Panc1 (cell line): Measurements from ENCODE around the gene MUC22. TPM values are rescaled to one million over a fixed set of nuclear protein-coding genes. Genes with fewer than 3 reads are reported as not detected.

Source experiments
- ATAC-seq: fragments of 200-7000 bp; cut with Tn5 transposase; 2 replicates; pipeline ENCODE4 v1.9.1; 2020; ENCODE audit warnings: mild to moderate bottlenecking, moderate library complexity
- BruUV-seq: library from RNA; stranded (reverse); fragments of 400-500 nt; replicated peaks from 2 replicates; lab custom pipeline; 2021; lab: Mats Ljungman, UMichigan
- CTCF ChIA-PET: fragments of 300-600 bp; sonication (Branson Sonifier 250); formaldehyde crosslinking; loops from one replicate; lab custom pipeline; 2022; ENCODE audit warnings: antibody characterized with exemption; lab: Charles Lee
- POLR2A ChIA-PET: fragments of 300-600 bp; sonication (Branson Sonifier 250); formaldehyde crosslinking; loops from one replicate; lab custom pipeline; 2022; ENCODE audit warnings: antibody characterized with exemption; lab: Charles Lee
- DNase-seq: peaks from one replicate; pipeline ENCODE4 v3.0.0-alpha.2; 2010; ENCODE audit warnings: low read depth, low spot score
- H3K27ac ChIP-seq: 2 replicates; pipeline ENCODE4 v1.5.1; 2011; ENCODE audit warnings: mild to moderate bottlenecking, low read length, inconsistent platforms
- H3K27me3 ChIP-seq: fragments of 200-500 bp; sonication (Bioruptor generic); 2 replicates; pipeline ENCODE4 v1.6.0; 2014; ENCODE audit warnings: low read length, inconsistent platforms; ENCODE audit not compliant: control insufficient read depth, insufficient read depth
- H3K36me3 ChIP-seq: fragments of 200-500 bp; sonication (Bioruptor generic); 2 replicates; pipeline ENCODE4 v1.5.1; 2014; ENCODE audit warnings: inconsistent platforms, mild to moderate bottlenecking, low read length, moderate library complexity; ENCODE audit not compliant: control insufficient read depth, insufficient read depth
- H3K4me1 ChIP-seq: 2 replicates; pipeline ENCODE4 v1.5.1; 2011; ENCODE audit warnings: inconsistent platforms, mild to moderate bottlenecking, low read length, moderate library complexity; ENCODE audit not compliant: control insufficient read depth, insufficient read depth
- H3K4me3 ChIP-seq, 2 experiments: 2 replicates each; pipeline ENCODE4 v1.5.1; 2011 to 2012; ENCODE audit warnings: low read depth in 2 of 2, low read length in 2 of 2, mild to moderate bottlenecking in 2 of 2, inconsistent platforms in 1 of 2, moderate library complexity in 1 of 2
- H3K9me3 ChIP-seq: fragments of 200-500 bp; sonication (Bioruptor generic); 2 replicates; pipeline ENCODE4 v1.5.1; 2014; ENCODE audit warnings: low read depth, mild to moderate bottlenecking, inconsistent platforms, low read length, moderate library complexity; ENCODE audit not compliant: control insufficient read depth, insufficient read depth
- POLR2AphosphoS5 ChIP-seq: IDR thresholded peaks from 2 replicates; pipeline ENCODE4 v1.6.1; 2012; ENCODE audit warnings: mild to moderate bottlenecking, low read depth, low read length, moderate library complexity
- SIN3A ChIP-seq: IDR thresholded peaks from 2 replicates; pipeline ENCODE4 v1.6.1; 2012; ENCODE audit warnings: low read depth, mild to moderate bottlenecking, low read length, moderate library complexity, borderline replicate concordance; ENCODE audit not compliant: insufficient read depth
- TCF7L2 ChIP-seq: IDR thresholded peaks from 2 replicates; pipeline ENCODE4 v1.6.1; 2011; ENCODE audit warnings: mild to moderate bottlenecking, low read depth, low read length, inconsistent platforms
- in situ Hi-C: cut with HindIII; loops from 2 replicates; pipeline ENCODE4 v1.10.0; 2016; ENCODE audit warnings: low sequenced_read_pairs, low pct_unique_long_range_greater_than_20kb
- intact Hi-C: fragments of 100-400 bp; cut with micrococcal nuclease; formaldehyde crosslinking; loops from one replicate; pipeline ENCODE4 v1.10.0; 2022; ENCODE audit not compliant: unreplicated experiment
- total RNA-seq: library from RNA; stranded (reverse); gene quantifications from one replicate; pipeline ENCODE4 v1.2.1, GENCODE V29; 2021; ENCODE audit not compliant: unreplicated experiment
- TF ChIP-seq, protein P1 (sequence below): fragments of 450-650 bp; IDR thresholded peaks from 2 replicates; pipeline ENCODE4 v1.5.1; 2017; ENCODE audit warnings: mild to moderate bottlenecking
- TF ChIP-seq, protein P2 (sequence below), 2 experiments: IDR thresholded peaks; 2 replicates each; pipeline ENCODE4 v1.6.1; 2011 to 2012; ENCODE audit warnings: low read depth in 2 of 2, control low read depth in 1 of 2, low read length in 1 of 2, mild to moderate bottlenecking in 1 of 2, moderate library complexity in 1 of 2; ENCODE audit not compliant: insufficient read depth in 1 of 2

The MUC22 gene
- total RNA-seq, 1 experiment from 2014 or later: not detected

DNA sequence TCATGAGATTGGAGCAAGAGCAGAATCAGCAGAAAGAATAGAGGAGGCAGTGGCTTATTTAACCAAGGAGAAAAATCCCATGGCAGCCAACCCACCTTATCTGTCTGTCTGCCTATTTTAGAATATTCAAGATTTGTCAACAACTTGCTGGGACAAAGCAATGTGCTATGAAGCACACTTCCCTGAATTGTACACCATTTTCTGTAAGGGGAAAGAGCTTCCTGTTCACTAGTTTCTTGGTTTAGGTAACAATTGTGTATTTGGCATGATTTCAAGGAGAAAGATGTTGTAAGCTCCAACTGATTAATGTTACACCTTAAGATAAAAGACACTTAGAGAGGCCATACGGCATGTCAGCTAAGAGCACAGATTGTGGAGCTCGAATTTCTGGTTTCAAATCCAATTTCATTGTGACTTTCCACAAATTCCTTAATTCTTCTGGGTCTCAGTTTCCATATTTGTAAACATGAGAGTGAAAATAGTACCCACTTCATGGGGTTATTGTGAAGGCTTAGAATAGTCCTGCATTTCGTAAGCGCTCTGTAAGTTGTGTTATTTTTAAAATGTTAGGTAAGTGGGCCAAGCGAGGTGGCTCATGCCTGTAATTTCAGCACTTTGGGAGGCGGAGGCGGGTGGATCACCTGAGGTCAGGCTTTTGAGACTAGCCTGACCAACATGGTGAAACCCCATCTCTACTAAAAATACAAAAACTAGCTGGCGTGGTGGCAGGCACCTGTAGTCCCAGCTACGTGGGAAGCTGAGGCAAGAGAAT is 4.8 kb upstream of the MUC22 start:
- H3K4me1 ChIP-seq: no peaks in the 10 kb centered on the region; the same call in 1 of the 2 replicates
- in situ Hi-C loops: no loop called here
- POLR2A ChIA-PET: interaction anchor here (0.6 kb wide), 1 partner anchor 874 kb away, joined by 4 read pairs; no protein-coding TSS in a partner anchor
- no peak overlapping the region for H3K27ac ChIP-seq
- H3K9me3 ChIP-seq: no peaks in the 10 kb centered on the region
- H3K4me3 ChIP-seq: no peak overlapping the region
- CTCF ChIA-PET: no interaction called here
- no peaks in the 10 kb centered on the region for H3K36me3 ChIP-seq
- no TSS peak for BruUV-seq
- intact Hi-C loops: no loop called here
- H3K27me3 ChIP-seq: no peaks in the 10 kb centered on the region
- no peak for TF ChIP-seq SIN3A
- DNase-seq: no peak
- no peak for ATAC-seq

DNA sequence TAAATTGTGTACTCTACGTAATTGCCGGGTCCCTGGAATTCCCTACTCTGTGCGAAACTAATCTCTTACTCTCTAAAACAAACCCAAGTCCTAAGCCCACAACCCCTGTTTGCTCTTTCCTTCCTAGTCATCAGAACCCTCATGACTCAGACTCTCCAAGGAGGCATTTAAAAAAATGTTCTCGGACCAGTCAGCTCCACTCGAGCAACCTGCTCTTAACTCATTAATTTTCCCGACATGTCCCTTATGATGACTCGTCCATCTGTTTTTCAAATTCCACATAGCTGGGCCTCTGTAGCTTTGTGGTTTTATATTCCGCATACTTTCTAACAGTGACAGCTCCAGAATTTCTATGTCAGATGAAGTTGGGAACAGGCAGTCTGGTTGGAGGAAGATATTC is 2.6 kb upstream of the MUC22 start:
- no TSS peak for BruUV-seq
- ATAC-seq (peak; percentile 79), DNase-seq (no peak)
- TF ChIP-seq, protein P1, sequence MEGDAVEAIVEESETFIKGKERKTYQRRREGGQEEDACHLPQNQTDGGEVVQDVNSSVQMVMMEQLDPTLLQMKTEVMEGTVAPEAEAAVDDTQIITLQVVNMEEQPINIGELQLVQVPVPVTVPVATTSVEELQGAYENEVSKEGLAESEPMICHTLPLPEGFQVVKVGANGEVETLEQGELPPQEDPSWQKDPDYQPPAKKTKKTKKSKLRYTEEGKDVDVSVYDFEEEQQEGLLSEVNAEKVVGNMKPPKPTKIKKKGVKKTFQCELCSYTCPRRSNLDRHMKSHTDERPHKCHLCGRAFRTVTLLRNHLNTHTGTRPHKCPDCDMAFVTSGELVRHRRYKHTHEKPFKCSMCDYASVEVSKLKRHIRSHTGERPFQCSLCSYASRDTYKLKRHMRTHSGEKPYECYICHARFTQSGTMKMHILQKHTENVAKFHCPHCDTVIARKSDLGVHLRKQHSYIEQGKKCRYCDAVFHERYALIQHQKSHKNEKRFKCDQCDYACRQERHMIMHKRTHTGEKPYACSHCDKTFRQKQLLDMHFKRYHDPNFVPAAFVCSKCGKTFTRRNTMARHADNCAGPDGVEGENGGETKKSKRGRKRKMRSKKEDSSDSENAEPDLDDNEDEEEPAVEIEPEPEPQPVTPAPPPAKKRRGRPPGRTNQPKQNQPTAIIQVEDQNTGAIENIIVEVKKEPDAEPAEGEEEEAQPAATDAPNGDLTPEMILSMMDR: no peak
- no peak for TF ChIP-seq POLR2AphosphoS5
- TF ChIP-seq SIN3A: no peak
- TF ChIP-seq TCF7L2: no peak
- TF ChIP-seq, protein P2, sequence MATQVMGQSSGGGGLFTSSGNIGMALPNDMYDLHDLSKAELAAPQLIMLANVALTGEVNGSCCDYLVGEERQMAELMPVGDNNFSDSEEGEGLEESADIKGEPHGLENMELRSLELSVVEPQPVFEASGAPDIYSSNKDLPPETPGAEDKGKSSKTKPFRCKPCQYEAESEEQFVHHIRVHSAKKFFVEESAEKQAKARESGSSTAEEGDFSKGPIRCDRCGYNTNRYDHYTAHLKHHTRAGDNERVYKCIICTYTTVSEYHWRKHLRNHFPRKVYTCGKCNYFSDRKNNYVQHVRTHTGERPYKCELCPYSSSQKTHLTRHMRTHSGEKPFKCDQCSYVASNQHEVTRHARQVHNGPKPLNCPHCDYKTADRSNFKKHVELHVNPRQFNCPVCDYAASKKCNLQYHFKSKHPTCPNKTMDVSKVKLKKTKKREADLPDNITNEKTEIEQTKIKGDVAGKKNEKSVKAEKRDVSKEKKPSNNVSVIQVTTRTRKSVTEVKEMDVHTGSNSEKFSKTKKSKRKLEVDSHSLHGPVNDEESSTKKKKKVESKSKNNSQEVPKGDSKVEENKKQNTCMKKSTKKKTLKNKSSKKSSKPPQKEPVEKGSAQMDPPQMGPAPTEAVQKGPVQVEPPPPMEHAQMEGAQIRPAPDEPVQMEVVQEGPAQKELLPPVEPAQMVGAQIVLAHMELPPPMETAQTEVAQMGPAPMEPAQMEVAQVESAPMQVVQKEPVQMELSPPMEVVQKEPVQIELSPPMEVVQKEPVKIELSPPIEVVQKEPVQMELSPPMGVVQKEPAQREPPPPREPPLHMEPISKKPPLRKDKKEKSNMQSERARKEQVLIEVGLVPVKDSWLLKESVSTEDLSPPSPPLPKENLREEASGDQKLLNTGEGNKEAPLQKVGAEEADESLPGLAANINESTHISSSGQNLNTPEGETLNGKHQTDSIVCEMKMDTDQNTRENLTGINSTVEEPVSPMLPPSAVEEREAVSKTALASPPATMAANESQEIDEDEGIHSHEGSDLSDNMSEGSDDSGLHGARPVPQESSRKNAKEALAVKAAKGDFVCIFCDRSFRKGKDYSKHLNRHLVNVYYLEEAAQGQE (IDR thresholded peaks at IDR 0.05; ENCODE audit: insufficient read depth in 1 of 2, low read depth in 2 of 2, low read length in 1 of 2): no peak
- in situ Hi-C loops (no loop called here), intact Hi-C loops (no loop called here)
- Histone ChIP-seq H3K27me3 (no peaks in the 10 kb centered on the region), H3K4me1 (no peaks in the 10 kb centered on the region; the same call in 1 of the 2 replicates), H3K9me3 (no peaks in the 10 kb centered on the region), H3K4me3 (no peak overlapping the region), H3K36me3 (no peaks in the 10 kb centered on the region), H3K27ac (no peak overlapping the region)
- CTCF ChIA-PET: interaction anchor here (0.6 kb wide), 1 partner anchor 117 kb away, joined by 6 read pairs; no protein-coding TSS in a partner anchor
- POLR2A ChIA-PET: interaction anchor here (0.7 kb wide), 1 partner anchor 26 kb away, joined by 3 read pairs; no protein-coding TSS in a partner anchor
